Ovary (tissue), 9 donors: ENCODE measurements around the gene HMSD. TPM values are rescaled to one million over a fixed set of nuclear protein-coding genes. Genes with fewer than 3 reads are reported as not detected.

Source experiments
- DNase-seq, 5 donors: peaks; one replicate each; pipeline ENCODE4 v3.0.0-alpha.2; 2019 to 2020
- H3K27ac ChIP-seq, 2 donors: fragments of 200-600 bp; one replicate each; pipeline versions ENCODE4 v1.5.1 to v1.8.0; 2019 to 2022
- H3K27me3 ChIP-seq: fragments of 200-600 bp; one replicate; pipeline ENCODE4 v1.8.0; 2022
- H3K36me3 ChIP-seq: fragments of 200-600 bp; sonication (generic); one replicate; pipeline ENCODE4 v1.5.1; 2019
- H3K4me1 ChIP-seq: one replicate; pipeline ENCODE4 v1.8.1; 2013; ENCODE audit warnings: mild to moderate bottlenecking, moderate library complexity; ENCODE audit not compliant: insufficient read depth
- H3K4me3 ChIP-seq: fragments of 200-600 bp; sonication (generic); one replicate; pipeline ENCODE4 v1.5.1; 2017
- H3K9me3 ChIP-seq, 2 donors: fragments of 200-600 bp in 1 of 2; sonication (generic) in 1 of 2; one replicate each; pipeline versions ENCODE4 v1.5.1 to v1.8.1; 2013 to 2019; ENCODE audit warnings: mild to moderate bottlenecking in 1 of 2, moderate library complexity in 1 of 2
- CTCF ChIP-seq, 3 donors: fragments of 450-650 bp in 2 of 3; fragments of 200-600 bp in 1 of 3; IDR thresholded peaks; one replicate each; pipeline versions ENCODE4 v1.5.1 to v1.8.0; 2016 to 2022; ENCODE audit warnings: antibody characterized with exemption in 3 of 3, mild to moderate bottlenecking in 1 of 3
- EP300 ChIP-seq: sonication (generic); formaldehyde crosslinking; IDR thresholded peaks from one replicate; pipeline ENCODE4 v1.6.1; 2017; ENCODE audit warnings: antibody characterized with exemption
- POLR2A ChIP-seq: fragments of 450-650 bp; IDR thresholded peaks from one replicate; pipeline ENCODE4 v1.6.1; 2017; ENCODE audit warnings: antibody characterized with exemption, mild to moderate bottlenecking, moderate library complexity
- WGBS, 3 donors: extraction: QIAGEN DNeasy Blood & Tissue Kit in 1 of 3; methylation state at CpG; one replicate each; pipeline versions ENCODE4 v1.1.5 to v1.1.7; 2013 to 2017; 5-methylcytosine and 5-hydroxymethylcytosine counted together
- intact Hi-C, 4 donors: fragments of 100-400 bp; cut with DNase I; formaldehyde crosslinking; loops; one replicate each; pipeline versions ENCODE4 v1.11.0 to v1.15.1; 2022 to 2023
- polyA plus RNA-seq, 2 donors: library from polyadenylated mRNA; stranded (reverse); fragments of 200-250 nt in 1 of 2; fragments of 350-450 nt in 1 of 2; fragmentation: Illumina TruSeq in 1 of 2; extraction: RNeasy Lipid Tissue Mini Kit (QIAGEN cat#74804) in 1 of 2; gene quantifications; one replicate each; pipeline ENCODE4 v1.2.3, GENCODE V29; 2013 to 2014
- total RNA-seq, 7 donors: library from RNA; depleted of rRNA in 2 of 7; stranded (reverse); fragments of >200 nt in 2 of 7; fragmentation: NEBNext Ultra II Directional in 3 of 7; extraction: Animal tissue kit (Norgen Biotek cat#: 25700) in 3 of 7; gene quantifications; one replicate each; pipeline versions ENCODE4 v1.1.0 to v1.2.4, GENCODE V29; 2016 to 2023
- donor health status: DM: no; HTN: no; CAD: no; lungs with moderate emphysema.
- donor health status: DM: no; HTN: no; CAD: no.
- donor health status: Bipolar disorder and iron deficiency.
- donor health status: DM: yes; HTN: yes; CAD: no.
- donor health status: DM: no; HTN: no; CAD: no.
- donor health status: DM: yes; HTN: yes; CAD: no.

Gene HMSD
- total and polyA plus RNA-seq, 9 donors: 0.02 to 2.0 (median 0.08) TPM; not detected in 6

GRCh38 chr18:63947051-63947790 is 1.9 kb upstream of the HMSD start:
- no peaks in the 10 kb centered on the region for H3K9me3 ChIP-seq
- H3K4me3 ChIP-seq: no peak overlapping the region
- no peak for DNase-seq
- TF ChIP-seq POLR2A (no peak), EP300 (no peak), CTCF (IDR thresholded peaks at IDR 0.05) (no peak)
- H3K27ac ChIP-seq: no peak overlapping the region
- H3K36me3 ChIP-seq: no peaks in the 10 kb centered on the region
- intact Hi-C loops: no loop called here
- 84 to 86% (median 84%) methylated on average over 3 of the region's 3 CpGs for WGBS, 3 donors
- H3K27me3 ChIP-seq: no peaks in the 10 kb centered on the region
- no peaks in the 10 kb centered on the region for H3K4me1 ChIP-seq

DNA sequence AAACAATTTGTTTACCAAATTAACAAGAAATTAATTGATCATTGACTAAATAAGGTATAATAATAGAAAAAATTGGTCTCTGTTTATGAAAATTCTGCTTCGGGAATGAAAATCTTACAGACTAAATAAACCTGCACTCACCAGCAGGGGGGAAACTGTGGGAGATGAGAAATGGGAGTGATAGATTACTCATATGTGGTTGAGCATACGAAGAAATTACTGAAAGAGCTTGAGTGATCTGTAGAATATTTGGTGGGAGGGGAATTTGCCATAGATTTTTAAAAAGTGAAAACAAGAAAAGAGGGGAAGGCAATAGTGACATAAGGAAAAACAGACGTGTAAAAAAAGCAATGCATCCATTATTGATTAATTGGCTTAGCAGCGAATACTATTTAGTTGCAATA is 2.2 kb downstream of the HMSD start:
- H3K4me1 ChIP-seq: no peaks in the 10 kb centered on the region
- no peak overlapping the region for H3K4me3 ChIP-seq
- no peak overlapping the region for H3K27ac ChIP-seq
- 64 to 65% (median 65%) methylated on average over 4 of the region's 4 CpGs for WGBS, 3 donors
- H3K27me3 ChIP-seq: no peaks in the 10 kb centered on the region
- no peak for DNase-seq
- no peaks in the 10 kb centered on the region for H3K9me3 ChIP-seq
- TF ChIP-seq CTCF (IDR thresholded peaks at IDR 0.05) (no peak), EP300 (no peak)
- no peaks in the 10 kb centered on the region for H3K36me3 ChIP-seq
- intact Hi-C loops: no loop called here

GRCh38 chr18:63953811-63954210 is 4.7 kb downstream of the HMSD start:
- Histone ChIP-seq H3K27ac (no peak overlapping the region), H3K4me1 (no peaks in the 10 kb centered on the region), H3K36me3 (no peaks in the 10 kb centered on the region), H3K9me3 (no peaks in the 10 kb centered on the region), H3K4me3 (no peak overlapping the region), H3K27me3 (no peaks in the 10 kb centered on the region)
- intact Hi-C loops: no loop called here
- 51 to 66% (median 55%) methylated on average over 5 of the region's 5 CpGs for WGBS, 3 donors
- TF ChIP-seq CTCF (IDR thresholded peaks at IDR 0.05) (no peak), EP300 (no peak), POLR2A (no peak)
- DNase-seq: no peak

- intact Hi-C loops: no loop called here
- no peaks in the 10 kb centered on the region for H3K27me3 ChIP-seq
- H3K9me3 ChIP-seq: no peaks in the 10 kb centered on the region
- no peak for DNase-seq
- H3K4me3 ChIP-seq: no peak overlapping the region
- H3K4me1 ChIP-seq: no peaks in the 10 kb centered on the region
- no peak for TF ChIP-seq POLR2A
- no peak for TF ChIP-seq EP300
- no peak for TF ChIP-seq CTCF (IDR thresholded peaks at IDR 0.05)
- WGBS, 3 donors: 59 to 62% (median 61%) methylated on average over 4 of the region's 4 CpGs
- H3K27ac ChIP-seq: no peak overlapping the region
- H3K36me3 ChIP-seq: no peaks in the 10 kb centered on the region
These were observed 7.7 kb downstream of the HMSD start for GRCh38 chr18:63956755-63957154.
